Vagina (tissue), 2 donors: ENCODE results near the gene C13orf46.

Experiments used
- POLR2A ChIP-seq, 2 donors: fragments of 450-650 bp; IDR thresholded peaks; one replicate each; pipeline ENCODE4 v1.6.1; 2017; ENCODE audit warnings: antibody characterized with exemption in 2 of 2, mild to moderate bottlenecking in 2 of 2, moderate library complexity in 2 of 2
- POLR2AphosphoS5 ChIP-seq, 2 donors: sonication (generic); formaldehyde crosslinking; IDR thresholded peaks; one replicate each; pipeline ENCODE4 v1.9.0; 2017; ENCODE audit warnings: antibody characterized with exemption in 2 of 2, mild to moderate bottlenecking in 2 of 2, low read depth in 1 of 2; ENCODE audit not compliant: insufficient read depth in 1 of 2
- TF ChIP-seq, protein P1 (sequence below), 3 experiments: fragments of 450-650 bp in 2 of 3; fragments of 200-600 bp in 1 of 3; sonication (generic) in 1 of 3; IDR thresholded peaks; one replicate each; pipeline ENCODE4 v1.5.1; 2017 to 2019; ENCODE audit warnings: antibody characterized with exemption in 3 of 3, mild to moderate bottlenecking in 2 of 3, moderate library complexity in 2 of 3

DNA sequence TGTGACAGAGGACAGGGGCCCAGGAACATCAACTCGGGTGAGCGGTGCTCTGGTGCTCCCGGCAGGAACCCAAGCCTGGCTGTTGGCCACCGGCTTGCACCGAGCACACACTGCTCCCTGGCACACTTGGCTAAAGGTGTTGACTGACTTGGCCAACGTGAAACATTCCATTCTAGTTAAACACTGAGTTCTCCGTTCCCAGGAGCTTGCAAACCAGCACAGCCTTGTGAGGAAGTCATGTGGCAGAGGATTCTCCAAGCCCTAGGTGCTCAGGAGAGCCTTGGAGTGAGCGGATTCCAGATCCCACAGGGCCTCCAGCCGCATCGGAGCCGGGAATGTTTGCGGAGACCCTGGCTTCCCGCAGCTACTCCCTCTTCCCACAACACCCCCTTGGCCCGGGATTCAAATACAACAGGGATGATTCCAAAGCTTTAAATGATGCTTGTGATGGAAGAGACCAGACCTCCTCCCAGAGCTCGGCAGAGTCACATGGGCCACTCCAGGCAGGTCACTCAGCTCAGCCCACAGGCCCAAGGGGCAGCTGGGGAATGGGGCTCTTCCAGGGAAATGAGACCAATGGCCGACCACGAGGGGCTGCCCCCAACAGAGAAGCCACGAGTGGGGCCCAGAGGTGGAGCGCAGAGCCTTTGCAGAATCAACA is 2.9 kb downstream of the C13orf46 start:
- TF ChIP-seq POLR2AphosphoS5 (IDR thresholded peaks at IDR 0.05; ENCODE audit: insufficient read depth in 1 of 2, low read depth in 1 of 2) (peak; percentile 48 to 52), POLR2A (IDR thresholded peaks at IDR 0.05) (no peak)
- TF ChIP-seq, protein P1, sequence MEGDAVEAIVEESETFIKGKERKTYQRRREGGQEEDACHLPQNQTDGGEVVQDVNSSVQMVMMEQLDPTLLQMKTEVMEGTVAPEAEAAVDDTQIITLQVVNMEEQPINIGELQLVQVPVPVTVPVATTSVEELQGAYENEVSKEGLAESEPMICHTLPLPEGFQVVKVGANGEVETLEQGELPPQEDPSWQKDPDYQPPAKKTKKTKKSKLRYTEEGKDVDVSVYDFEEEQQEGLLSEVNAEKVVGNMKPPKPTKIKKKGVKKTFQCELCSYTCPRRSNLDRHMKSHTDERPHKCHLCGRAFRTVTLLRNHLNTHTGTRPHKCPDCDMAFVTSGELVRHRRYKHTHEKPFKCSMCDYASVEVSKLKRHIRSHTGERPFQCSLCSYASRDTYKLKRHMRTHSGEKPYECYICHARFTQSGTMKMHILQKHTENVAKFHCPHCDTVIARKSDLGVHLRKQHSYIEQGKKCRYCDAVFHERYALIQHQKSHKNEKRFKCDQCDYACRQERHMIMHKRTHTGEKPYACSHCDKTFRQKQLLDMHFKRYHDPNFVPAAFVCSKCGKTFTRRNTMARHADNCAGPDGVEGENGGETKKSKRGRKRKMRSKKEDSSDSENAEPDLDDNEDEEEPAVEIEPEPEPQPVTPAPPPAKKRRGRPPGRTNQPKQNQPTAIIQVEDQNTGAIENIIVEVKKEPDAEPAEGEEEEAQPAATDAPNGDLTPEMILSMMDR (IDR thresholded peaks at IDR 0.05), result no peak
